GM23338 (cell line): ENCODE results near the gene ULK4.

Source experiments
- CREB1 ChIP-seq: fragments of 250-450 bp; sonication (Bioruptor Pico); IDR thresholded peaks from 2 replicates; pipeline ENCODE4 v1.5.0; 2020; ENCODE audit warnings: low read depth, mild to moderate bottlenecking, moderate library complexity
- CTCF ChIP-seq, 2 experiments: fragments of 200-600 bp in 1 of 2; sonication (generic) in 1 of 2; conservative IDR thresholded peaks; 2 replicates each; pipeline versions ENCODE4 v1.5.1 to v1.6.1; 2016 to 2017; ENCODE audit warnings: antibody characterized with exemption in 2 of 2, low read depth in 2 of 2, mild to moderate bottlenecking in 2 of 2, moderate library complexity in 1 of 2
- EZH2 ChIP-seq: fragments of 200-600 bp; sonication (generic); IDR thresholded peaks from one replicate; pipeline ENCODE4 v1.8.0; 2017; ENCODE audit warnings: antibody characterized with exemption, mild to moderate bottlenecking, low read depth; ENCODE audit not compliant: unreplicated experiment
- EZH2phosphoT487 ChIP-seq: fragments of 200-600 bp; sonication (generic); IDR thresholded peaks from one replicate; pipeline ENCODE4 v1.8.1; 2018; ENCODE audit warnings: antibody characterized with exemption; ENCODE audit not compliant: unreplicated experiment
- NANOG ChIP-seq: IDR thresholded peaks from 2 replicates; pipeline ENCODE4 v1.6.1; 2016; ENCODE audit warnings: antibody characterized with exemption, borderline replicate concordance
- REST ChIP-seq: IDR thresholded peaks from one replicate; pipeline ENCODE4 v1.6.1; 2018; ENCODE audit warnings: antibody characterized with exemption; ENCODE audit not compliant: unreplicated experiment
- STAT1 ChIP-seq: IDR thresholded peaks from one replicate; pipeline ENCODE4 v1.6.1; 2016; ENCODE audit warnings: antibody characterized with exemption; ENCODE audit not compliant: unreplicated experiment

- TF ChIP-seq CTCF (conservative IDR thresholded peaks at IDR 0.05; ENCODE audit: low read depth in 2 of 2) (no peak), EZH2 (no peak), STAT1 (no peak), NANOG (no peak), REST (no peak), EZH2phosphoT487 (no peak), CREB1 (CRISPR knock-in tag) (no peak)
Observed at GRCh38 chr3:42005401-42005800, 43.5 kb upstream of the ULK4 start.
